Erythroblast (primary cell): ENCODE results near the gene BIRC6.

Experiments used
- GATA1 ChIP-seq: IDR thresholded peaks from 2 replicates; pipeline ENCODE4 v1.6.1; 2011; ENCODE audit warnings: low read depth, mild to moderate bottlenecking, control low read depth, low read length, moderate library complexity
- POLR2A ChIP-seq: IDR thresholded peaks from 2 replicates; pipeline ENCODE4 v1.6.1; 2011; ENCODE audit warnings: mild to moderate bottlenecking, low read length

GRCh38 chr2:32502941-32503340 lies 146.1 kb downstream of the BIRC6 start:
- no peak for TF ChIP-seq POLR2A
- no peak for TF ChIP-seq GATA1
